NCI-H1105 (cell line): ENCODE measurements around the gene TGFBR3.

Experiments
- DNase-seq: peaks from one replicate; lab custom pipeline; 2025; lab: John Stamatoyannopoulos, UW

TGFBR3 gene

GRCh38 chr1:91777630-91778300 is 108.2 kb downstream of the TGFBR3 start:
- DNase-seq = no peak

GRCh38 chr1:91777196-91777595 is 108.8 kb downstream of the TGFBR3 start:
- no peak for DNase-seq

GRCh38 chr1:91776068-91776794 is 109.7 kb downstream of the TGFBR3 start:
- DNase-seq = no peak

- no peak for DNase-seq
Measured at GRCh38 chr1:91775227-91775626, 110.7 kb downstream of the TGFBR3 start.

- DNase-seq = no peak
Measured at GRCh38 chr1:91774520-91775203, 111.3 kb downstream of the TGFBR3 start.

GRCh38 chr1:91771717-91772116 is 114.2 kb downstream of the TGFBR3 start:
- no peak for DNase-seq

GRCh38 chr1:91770667-91771268 is 115.2 kb downstream of the TGFBR3 start:
- DNase-seq = no peak

GRCh38 chr1:91769742-91770141 is 116.2 kb downstream of the TGFBR3 start:
- no peak for DNase-seq

GRCh38 chr1:91768786-91769725 is 116.9 kb downstream of the TGFBR3 start:
- DNase-seq = no peak

- DNase-seq = no peak
Measured at GRCh38 chr1:91768120-91768519, 117.8 kb downstream of the TGFBR3 start.

- DNase-seq = no peak
Measured at GRCh38 chr1:91766883-91767282, 119.1 kb downstream of the TGFBR3 start.

GRCh38 chr1:91765880-91766443 is 120.0 kb downstream of the TGFBR3 start:
- DNase-seq = no peak

GRCh38 chr1:91765293-91765692 is 120.7 kb downstream of the TGFBR3 start:
- no peak for DNase-seq

GRCh38 chr1:91764471-91765115 is 121.4 kb downstream of the TGFBR3 start:
- no peak for DNase-seq

- no peak for DNase-seq
Measured at GRCh38 chr1:91763252-91763651, 122.7 kb downstream of the TGFBR3 start.

- DNase-seq = no peak
Measured at GRCh38 chr1:91761295-91761721, 124.6 kb downstream of the TGFBR3 start.

GRCh38 chr1:91760512-91760911 is 125.4 kb downstream of the TGFBR3 start:
- DNase-seq = no peak

GRCh38 chr1:91759076-91759475 is 126.9 kb downstream of the TGFBR3 start:
- no peak for DNase-seq

- no peak for DNase-seq
Measured at GRCh38 chr1:91757763-91758460, 128.0 kb downstream of the TGFBR3 start.

- no peak for DNase-seq
Measured at GRCh38 chr1:91755702-91756287, 130.2 kb downstream of the TGFBR3 start.
